ENCODE results near the gene WDR11.
"Not testable (repeated sequence)": the region's sequence is repeated elsewhere in the genome, so short reads cannot be mapped to it uniquely, and the experiment has no call there.

The WDR11 gene

GRCh38 chr10:120917521-120918250 is 66.5 kb downstream of the WDR11 start:
- H3K27ac ChIP-seq (ENCODE audit: low read depth, low read length), result no peak overlapping the region
- no peaks in the 10 kb centered on the region for H3K36me3 ChIP-seq (ENCODE audit: control insufficient read depth in 1 of 2, insufficient read depth in 2 of 2, low read length in 2 of 2)

DNA sequence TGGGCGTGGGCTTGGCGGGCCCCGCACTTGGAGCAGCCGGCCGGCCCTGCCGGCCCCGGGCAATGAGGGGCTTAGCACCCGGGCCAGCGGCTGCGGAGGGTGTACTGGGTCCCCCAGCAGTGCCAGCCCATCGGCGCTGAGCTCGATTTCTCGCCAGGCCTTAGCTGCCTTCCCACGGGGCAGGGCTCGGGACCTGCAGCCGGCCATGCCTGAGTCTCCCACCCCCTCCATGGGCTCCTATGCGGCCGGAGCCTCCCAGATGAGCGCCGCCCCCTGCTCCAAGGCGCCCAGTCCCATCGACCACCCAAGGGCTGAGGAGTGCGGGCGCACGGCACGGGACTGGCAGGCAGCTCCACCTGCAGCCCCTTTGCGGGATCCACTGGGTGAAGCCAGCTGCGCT is 72.7 kb downstream of the WDR11 start:
- H3K4me3 ChIP-seq (ENCODE audit: low read depth in 1 of 2, low read length in 2 of 2); H3K4me1 ChIP-seq (ENCODE audit: control insufficient read depth in 1 of 2, insufficient read depth in 2 of 2, low read length in 2 of 2); H3K9me3 ChIP-seq (ENCODE audit: control insufficient read depth in 1 of 2, low read length in 2 of 2); H3K27me3 ChIP-seq (ENCODE audit: control insufficient read depth in 1 of 2, insufficient read depth in 2 of 2, low read length in 2 of 2); H3K27ac ChIP-seq (ENCODE audit: low read depth, low read length); H3K36me3 ChIP-seq (ENCODE audit: control insufficient read depth in 1 of 2, insufficient read depth in 2 of 2, low read length in 2 of 2); H3K9ac ChIP-seq (ENCODE audit: low read depth in 1 of 2, low read length in 2 of 2): not testable (repeated sequence)

More at GRCh38 chr10:120917521-120918250, 66.5 kb downstream of the WDR11 start:
- Histone ChIP-seq H3K4me3 (ENCODE audit: low read depth in 1 of 2, low read length in 2 of 2) (no peak overlapping the region), H3K4me1 (ENCODE audit: control insufficient read depth in 1 of 2, insufficient read depth in 2 of 2, low read length in 2 of 2) (no peaks in the 10 kb centered on the region), H3K9ac (ENCODE audit: low read depth in 1 of 2, low read length in 2 of 2) (no peak overlapping the region), H3K27me3 (ENCODE audit: control insufficient read depth in 1 of 2, insufficient read depth in 2 of 2, low read length in 2 of 2) (no peaks in the 10 kb centered on the region), H3K9me3 (ENCODE audit: control insufficient read depth in 1 of 2, low read length in 2 of 2) (no peaks in the 10 kb centered on the region)

- Histone ChIP-seq H3K9ac (ENCODE audit: low read depth in 1 of 2, low read length in 2 of 2) (no peak overlapping the region), H3K27me3 (ENCODE audit: control insufficient read depth in 1 of 2, insufficient read depth in 2 of 2, low read length in 2 of 2) (no peaks in the 10 kb centered on the region), H3K9me3 (ENCODE audit: control insufficient read depth in 1 of 2, low read length in 2 of 2) (no peaks in the 10 kb centered on the region), H3K4me1 (ENCODE audit: control insufficient read depth in 1 of 2, insufficient read depth in 2 of 2, low read length in 2 of 2) (no peaks in the 10 kb centered on the region), H3K4me3 (ENCODE audit: low read depth in 1 of 2, low read length in 2 of 2) (no peak overlapping the region), H3K36me3 (ENCODE audit: control insufficient read depth in 1 of 2, insufficient read depth in 2 of 2, low read length in 2 of 2) (no peaks in the 10 kb centered on the region), H3K27ac (ENCODE audit: low read depth, low read length) (no peak overlapping the region)
Measured at GRCh38 chr10:120926611-120927010, 75.4 kb downstream of the WDR11 start.

DNA sequence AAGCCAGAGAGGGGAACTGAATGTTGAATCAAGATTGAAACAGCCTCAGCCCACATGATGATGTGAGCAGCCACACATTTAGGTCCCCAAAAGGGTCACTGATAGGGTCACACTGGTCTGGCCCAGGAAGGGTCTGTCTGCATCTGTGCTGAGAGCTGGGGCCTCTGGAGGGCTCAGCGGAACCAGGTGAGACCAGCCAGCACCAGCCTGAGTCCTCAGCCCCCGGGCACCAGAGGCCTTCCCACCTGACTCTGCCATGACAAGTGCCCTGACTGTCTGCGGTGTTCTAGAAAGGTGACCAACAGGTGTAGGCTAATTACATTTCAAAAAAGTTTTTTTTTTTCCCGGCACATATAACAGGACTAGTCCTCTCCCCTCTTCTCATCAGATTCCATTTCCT is 76.2 kb downstream of the WDR11 start:
- Histone ChIP-seq H3K27me3 (ENCODE audit: control insufficient read depth in 1 of 2, insufficient read depth in 2 of 2, low read length in 2 of 2) (no peaks in the 10 kb centered on the region), H3K9me3 (ENCODE audit: control insufficient read depth in 1 of 2, low read length in 2 of 2) (no peaks in the 10 kb centered on the region), H3K9ac (ENCODE audit: low read depth in 1 of 2, low read length in 2 of 2) (no peak overlapping the region), H3K4me1 (ENCODE audit: control insufficient read depth in 1 of 2, insufficient read depth in 2 of 2, low read length in 2 of 2) (no peaks in the 10 kb centered on the region), H3K27ac (ENCODE audit: low read depth, low read length) (no peak overlapping the region), H3K4me3 (ENCODE audit: low read depth in 1 of 2, low read length in 2 of 2) (no peak overlapping the region), H3K36me3 (ENCODE audit: control insufficient read depth in 1 of 2, insufficient read depth in 2 of 2, low read length in 2 of 2) (no peaks in the 10 kb centered on the region)

GRCh38 chr10:120929166-120929565 is 78.0 kb downstream of the WDR11 start:
- Histone ChIP-seq H3K27ac (ENCODE audit: low read depth, low read length) (no peak overlapping the region), H3K9me3 (ENCODE audit: control insufficient read depth in 1 of 2, low read length in 2 of 2) (no peaks in the 10 kb centered on the region), H3K27me3 (ENCODE audit: control insufficient read depth in 1 of 2, insufficient read depth in 2 of 2, low read length in 2 of 2) (no peaks in the 10 kb centered on the region), H3K4me1 (ENCODE audit: control insufficient read depth in 1 of 2, insufficient read depth in 2 of 2, low read length in 2 of 2) (no peaks in the 10 kb centered on the region), H3K9ac (ENCODE audit: low read depth in 1 of 2, low read length in 2 of 2) (no peak overlapping the region), H3K4me3 (ENCODE audit: low read depth in 1 of 2, low read length in 2 of 2) (no peak overlapping the region), H3K36me3 (ENCODE audit: control insufficient read depth in 1 of 2, insufficient read depth in 2 of 2, low read length in 2 of 2) (no peaks in the 10 kb centered on the region)

GRCh38 chr10:120931423-120931822 is 80.3 kb downstream of the WDR11 start:
- no peak overlapping the region for H3K4me3 ChIP-seq (ENCODE audit: low read depth in 1 of 2, low read length in 2 of 2)
- no peak overlapping the region for H3K9ac ChIP-seq (ENCODE audit: low read depth in 1 of 2, low read length in 2 of 2)
- H3K27ac ChIP-seq (ENCODE audit: low read depth, low read length), result no peak overlapping the region
- no peaks in the 10 kb centered on the region for H3K9me3 ChIP-seq (ENCODE audit: control insufficient read depth in 1 of 2, low read length in 2 of 2)
- H3K27me3 ChIP-seq (ENCODE audit: control insufficient read depth in 1 of 2, insufficient read depth in 2 of 2, low read length in 2 of 2), result no peaks in the 10 kb centered on the region
- no peaks in the 10 kb centered on the region for H3K4me1 ChIP-seq (ENCODE audit: control insufficient read depth in 1 of 2, insufficient read depth in 2 of 2, low read length in 2 of 2)
- no peaks in the 10 kb centered on the region for H3K36me3 ChIP-seq (ENCODE audit: control insufficient read depth in 1 of 2, insufficient read depth in 2 of 2, low read length in 2 of 2)

DNA sequence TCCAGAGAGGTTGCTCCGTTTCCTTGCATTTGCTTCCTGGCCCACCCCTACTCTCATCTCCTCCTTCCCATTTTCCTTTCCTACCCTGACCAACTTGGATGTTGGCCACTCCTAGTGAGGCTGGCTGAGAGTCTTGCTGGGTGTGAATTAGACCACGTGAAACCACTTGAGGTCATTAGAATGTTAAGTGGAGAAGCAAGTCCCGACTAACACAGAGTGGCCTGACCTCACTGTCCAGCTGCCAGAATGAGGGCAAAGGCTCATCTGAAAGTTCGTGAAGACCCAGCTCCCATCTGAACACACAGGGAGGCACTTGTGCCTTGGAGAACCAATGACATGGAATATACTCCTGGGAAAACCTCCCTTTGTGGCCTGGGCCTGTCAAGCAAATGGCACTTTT is 80.8 kb downstream of the WDR11 start:
- Histone ChIP-seq H3K9ac (ENCODE audit: low read depth in 1 of 2, low read length in 2 of 2) (no peak overlapping the region), H3K27me3 (ENCODE audit: control insufficient read depth in 1 of 2, insufficient read depth in 2 of 2, low read length in 2 of 2) (no peaks in the 10 kb centered on the region), H3K27ac (ENCODE audit: low read depth, low read length) (no peak overlapping the region), H3K4me1 (ENCODE audit: control insufficient read depth in 1 of 2, insufficient read depth in 2 of 2, low read length in 2 of 2) (no peaks in the 10 kb centered on the region), H3K4me3 (ENCODE audit: low read depth in 1 of 2, low read length in 2 of 2) (no peak overlapping the region), H3K36me3 (ENCODE audit: control insufficient read depth in 1 of 2, insufficient read depth in 2 of 2, low read length in 2 of 2) (no peaks in the 10 kb centered on the region), H3K9me3 (ENCODE audit: control insufficient read depth in 1 of 2, low read length in 2 of 2) (no peaks in the 10 kb centered on the region)

- H3K27ac ChIP-seq (ENCODE audit: low read depth, low read length), result no peak overlapping the region
- no peaks in the 10 kb centered on the region for H3K27me3 ChIP-seq (ENCODE audit: control insufficient read depth in 1 of 2, insufficient read depth in 2 of 2, low read length in 2 of 2)
- peaks cover 0 to 3% of the 10 kb centered on the region in 2 donors for H3K4me1 ChIP-seq (ENCODE audit: control insufficient read depth in 1 of 2, insufficient read depth in 2 of 2, low read length in 2 of 2)
- no peak overlapping the region for H3K9ac ChIP-seq (ENCODE audit: low read depth in 1 of 2, low read length in 2 of 2)
- H3K9me3 ChIP-seq (ENCODE audit: control insufficient read depth in 1 of 2, low read length in 2 of 2), result no peaks in the 10 kb centered on the region
- H3K4me3 ChIP-seq (ENCODE audit: low read depth in 1 of 2, low read length in 2 of 2), result no peak overlapping the region
- no peaks in the 10 kb centered on the region for H3K36me3 ChIP-seq (ENCODE audit: control insufficient read depth in 1 of 2, insufficient read depth in 2 of 2, low read length in 2 of 2)
Measured at GRCh38 chr10:120938822-120939221, 87.7 kb downstream of the WDR11 start.

DNA sequence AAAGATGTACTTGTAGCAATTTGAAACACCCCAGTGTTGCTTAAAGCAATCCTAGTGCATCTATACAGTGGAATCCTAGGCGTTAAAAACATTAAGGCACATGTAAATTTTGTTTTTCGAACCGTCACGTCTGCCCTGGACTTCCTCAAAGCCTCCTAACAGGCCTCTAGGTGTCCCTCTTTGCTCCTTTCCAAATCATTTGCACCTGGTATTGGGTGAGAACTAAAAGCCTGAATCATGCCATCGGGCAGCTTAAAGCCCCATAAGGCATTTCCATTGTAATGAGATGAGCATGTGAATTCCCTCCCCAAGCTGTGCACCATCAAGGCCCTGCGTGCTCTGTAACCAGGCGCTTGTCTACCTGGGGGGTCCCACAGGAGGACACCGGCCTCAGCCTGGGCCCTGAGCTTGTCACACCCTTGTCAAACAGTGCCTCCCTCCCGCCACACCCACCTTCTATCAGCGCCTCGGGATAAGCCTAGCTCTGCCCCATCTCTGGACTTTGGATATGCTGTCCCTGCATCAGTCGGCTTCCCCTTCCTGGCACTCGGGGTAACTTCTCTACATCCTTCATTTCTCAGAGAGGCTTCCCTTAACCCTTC is 89.2 kb downstream of the WDR11 start:
- no peaks in the 10 kb centered on the region for H3K36me3 ChIP-seq (ENCODE audit: control insufficient read depth in 1 of 2, insufficient read depth in 2 of 2, low read length in 2 of 2)
- no peaks in the 10 kb centered on the region for H3K27me3 ChIP-seq (ENCODE audit: control insufficient read depth in 1 of 2, insufficient read depth in 2 of 2, low read length in 2 of 2)
- peaks cover 0 to 3% of the 10 kb centered on the region in 2 donors for H3K4me1 ChIP-seq (ENCODE audit: control insufficient read depth in 1 of 2, insufficient read depth in 2 of 2, low read length in 2 of 2)
- no peak overlapping the region for H3K27ac ChIP-seq (ENCODE audit: low read depth, low read length)
- H3K4me3 ChIP-seq (ENCODE audit: low read depth in 1 of 2, low read length in 2 of 2), result no peak overlapping the region
- no peaks in the 10 kb centered on the region for H3K9me3 ChIP-seq (ENCODE audit: control insufficient read depth in 1 of 2, low read length in 2 of 2)
- H3K9ac ChIP-seq (ENCODE audit: low read depth in 1 of 2, low read length in 2 of 2), result no peak overlapping the region

GRCh38 chr10:120941501-120941900 is 90.3 kb downstream of the WDR11 start:
- Histone ChIP-seq H3K4me1 (ENCODE audit: control insufficient read depth in 1 of 2, insufficient read depth in 2 of 2, low read length in 2 of 2) (peaks cover 0 to 3% of the 10 kb centered on the region in 2 donors), H3K9me3 (ENCODE audit: control insufficient read depth in 1 of 2, low read length in 2 of 2) (no peaks in the 10 kb centered on the region), H3K27me3 (ENCODE audit: control insufficient read depth in 1 of 2, insufficient read depth in 2 of 2, low read length in 2 of 2) (no peaks in the 10 kb centered on the region), H3K27ac (ENCODE audit: low read depth, low read length) (no peak overlapping the region), H3K4me3 (ENCODE audit: low read depth in 1 of 2, low read length in 2 of 2) (no peak overlapping the region), H3K9ac (ENCODE audit: low read depth in 1 of 2, low read length in 2 of 2) (no peak overlapping the region), H3K36me3 (ENCODE audit: control insufficient read depth in 1 of 2, insufficient read depth in 2 of 2, low read length in 2 of 2) (no peaks in the 10 kb centered on the region)

Measured in duodenal mucosa (tissue), 2 donors.